ENCODE results near the gene INSM1. TPM values are rescaled to one million over a fixed set of nuclear protein-coding genes. Genes with fewer than 3 reads are reported as not detected.

Gene INSM1
- total and polyA plus RNA-seq, 2 donors (not counting 3 experiments of a cell fraction or from before 2014, with no cell fraction given), result not detected

DNA sequence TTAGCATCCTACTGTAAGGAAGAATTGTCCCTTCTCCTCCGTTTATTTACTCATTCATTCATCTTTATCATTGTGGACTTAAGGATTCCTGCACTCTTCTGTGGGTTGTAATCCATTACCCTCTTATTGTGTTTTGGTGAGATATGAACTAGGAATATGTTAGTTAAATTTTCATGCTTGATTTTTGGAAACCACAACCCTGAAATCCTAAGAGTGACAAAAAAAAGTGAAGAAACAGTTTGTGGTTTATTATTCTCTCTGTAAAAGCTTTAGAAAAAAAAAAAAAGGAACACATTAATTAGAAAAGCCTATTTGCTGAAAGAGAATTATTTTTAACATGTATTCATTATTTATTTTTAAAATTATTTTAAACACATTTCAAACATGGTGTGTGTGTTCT lies 36.7 kb upstream of the INSM1 start:
- no peak overlapping the region for H3K9ac ChIP-seq (replicated peaks; ENCODE audit: extremely low read depth, insufficient read depth, low read length)

More for the DNA sequence above, 36.7 kb upstream of the INSM1 start:
- Histone ChIP-seq H4K20me1 (replicated peaks; ENCODE audit: control insufficient read depth, extremely low read depth, insufficient read depth, low read length) (no peaks in the 10 kb centered on the region), H3K79me2 (ENCODE audit: control insufficient read depth, insufficient read depth, low read length) (no peaks in the 10 kb centered on the region), H3K36me3 (ENCODE audit: control insufficient read depth in 2 of 2, extremely low read depth in 1 of 2, insufficient read depth in 2 of 2, low read length in 2 of 2) (no peaks in the 10 kb centered on the region), H2AFZ (ENCODE audit: low read depth, low read length) (no peak overlapping the region), H3K4me2 (ENCODE audit: insufficient read depth, low read length) (no peak overlapping the region), H3K4me3 (replicated peaks in 1 of 3; ENCODE audit: insufficient read depth in 1 of 3, low read depth in 1 of 3, low read length in 3 of 3) (no peak overlapping the region), H3K9me3 (replicated peaks; ENCODE audit: control insufficient read depth, insufficient read depth, low read length) (no peaks in the 10 kb centered on the region), H3K9me1 (replicated peaks; ENCODE audit: control insufficient read depth, extremely low read depth, insufficient read depth, low read length) (no peaks in the 10 kb centered on the region), H3K4me1 (ENCODE audit: control insufficient read depth, extremely low read depth, insufficient read depth, low read length) (no peaks in the 10 kb centered on the region), H3K27ac (ENCODE audit: insufficient read depth, low read depth, low read length) (no peak overlapping the region), H3K27me3 (ENCODE audit: control insufficient read depth in 2 of 2, insufficient read depth in 2 of 2, low read length in 2 of 2) (no peaks in the 10 kb centered on the region)
- ChIA-PET POLR2A (no interaction called here), CTCF (no interaction called here)
- TF ChIP-seq GATA2 (IDR thresholded peaks at IDR 0.05; ENCODE audit: insufficient read depth, insufficient read length, low read depth, low read length), result no peak
- TF ChIP-seq, protein P1, sequence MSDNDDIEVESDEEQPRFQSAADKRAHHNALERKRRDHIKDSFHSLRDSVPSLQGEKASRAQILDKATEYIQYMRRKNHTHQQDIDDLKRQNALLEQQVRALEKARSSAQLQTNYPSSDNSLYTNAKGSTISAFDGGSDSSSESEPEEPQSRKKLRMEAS (IDR thresholded peaks at IDR 0.05; ENCODE audit: insufficient read depth, insufficient read length), result no peak
- TF ChIP-seq EZH2 (IDR thresholded peaks at IDR 0.05; ENCODE audit: borderline replicate concordance, low read depth, low read length, severe bottlenecking), result no peak
- no peak for TF ChIP-seq POLR2A (IDR thresholded peaks at IDR 0.05; ENCODE audit: low read depth, low read length)
- TF ChIP-seq, protein P2, sequence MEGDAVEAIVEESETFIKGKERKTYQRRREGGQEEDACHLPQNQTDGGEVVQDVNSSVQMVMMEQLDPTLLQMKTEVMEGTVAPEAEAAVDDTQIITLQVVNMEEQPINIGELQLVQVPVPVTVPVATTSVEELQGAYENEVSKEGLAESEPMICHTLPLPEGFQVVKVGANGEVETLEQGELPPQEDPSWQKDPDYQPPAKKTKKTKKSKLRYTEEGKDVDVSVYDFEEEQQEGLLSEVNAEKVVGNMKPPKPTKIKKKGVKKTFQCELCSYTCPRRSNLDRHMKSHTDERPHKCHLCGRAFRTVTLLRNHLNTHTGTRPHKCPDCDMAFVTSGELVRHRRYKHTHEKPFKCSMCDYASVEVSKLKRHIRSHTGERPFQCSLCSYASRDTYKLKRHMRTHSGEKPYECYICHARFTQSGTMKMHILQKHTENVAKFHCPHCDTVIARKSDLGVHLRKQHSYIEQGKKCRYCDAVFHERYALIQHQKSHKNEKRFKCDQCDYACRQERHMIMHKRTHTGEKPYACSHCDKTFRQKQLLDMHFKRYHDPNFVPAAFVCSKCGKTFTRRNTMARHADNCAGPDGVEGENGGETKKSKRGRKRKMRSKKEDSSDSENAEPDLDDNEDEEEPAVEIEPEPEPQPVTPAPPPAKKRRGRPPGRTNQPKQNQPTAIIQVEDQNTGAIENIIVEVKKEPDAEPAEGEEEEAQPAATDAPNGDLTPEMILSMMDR (IDR thresholded peaks at IDR 0.05; ENCODE audit: extremely low read depth in 1 of 2, insufficient read depth in 1 of 2, low read depth in 1 of 2, low read length in 2 of 2), result no peak
- TF ChIP-seq MYC (IDR thresholded peaks at IDR 0.05; ENCODE audit: low read depth, low read length), result no peak
- TF ChIP-seq FOS (IDR thresholded peaks at IDR 0.05; ENCODE audit: borderline replicate concordance, insufficient read depth, low read length), result no peak
- no peak for TF ChIP-seq JUN (IDR thresholded peaks at IDR 0.05; ENCODE audit: borderline replicate concordance, insufficient read depth, insufficient read length, low read depth)
- TF ChIP-seq POLR2AphosphoS5 (IDR thresholded peaks at IDR 0.05; ENCODE audit: insufficient read depth, low read depth, low read length), result no peak
- FAIRE-seq (no peak), DNase-seq (ENCODE audit: low read depth, low spot score) (no peak)
- intact Hi-C loops (cut with micrococcal nuclease) (no loop called here), dilution Hi-C loops (cut with MboI; ENCODE audit: extremely low pct_ligation_motif_present, low sequenced_read_pairs) (no loop called here)
- BruUV-seq (replicated peaks), result no TSS peak

All from endothelial cell of umbilical vein (primary cell).